Panc1 (cell line): ENCODE measurements around the gene AP3S1.

Experiments used
- POLR2AphosphoS5 ChIP-seq: IDR thresholded peaks from 2 replicates; pipeline ENCODE4 v1.6.1; 2012; ENCODE audit warnings: mild to moderate bottlenecking, low read depth, low read length, moderate library complexity
- TCF7L2 ChIP-seq: IDR thresholded peaks from 2 replicates; pipeline ENCODE4 v1.6.1; 2011; ENCODE audit warnings: mild to moderate bottlenecking, low read depth, low read length, inconsistent platforms
- TF ChIP-seq, protein P1 (sequence below): fragments of 450-650 bp; IDR thresholded peaks from 2 replicates; pipeline ENCODE4 v1.5.1; 2017; ENCODE audit warnings: mild to moderate bottlenecking

DNA sequence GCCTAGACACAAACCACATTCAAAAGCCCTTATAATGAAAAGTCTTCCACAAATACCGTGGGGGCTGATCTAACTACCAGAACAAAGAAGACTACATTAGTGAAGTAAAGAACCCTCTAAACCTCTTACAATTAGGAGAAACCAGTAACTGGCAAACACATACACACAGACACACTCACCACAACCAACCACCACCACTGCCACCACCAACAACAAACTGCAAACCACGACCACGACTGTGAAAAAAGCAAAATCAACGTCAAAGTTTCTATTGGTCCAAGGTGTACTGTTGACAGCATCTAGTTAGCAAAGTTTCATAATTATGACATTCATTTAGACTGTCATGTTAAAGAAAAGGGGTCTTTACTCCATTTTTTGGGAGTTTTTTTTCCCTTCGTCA, 28.0 kb upstream of the AP3S1 start:
- no peak for TF ChIP-seq POLR2AphosphoS5
- TF ChIP-seq, protein P1, sequence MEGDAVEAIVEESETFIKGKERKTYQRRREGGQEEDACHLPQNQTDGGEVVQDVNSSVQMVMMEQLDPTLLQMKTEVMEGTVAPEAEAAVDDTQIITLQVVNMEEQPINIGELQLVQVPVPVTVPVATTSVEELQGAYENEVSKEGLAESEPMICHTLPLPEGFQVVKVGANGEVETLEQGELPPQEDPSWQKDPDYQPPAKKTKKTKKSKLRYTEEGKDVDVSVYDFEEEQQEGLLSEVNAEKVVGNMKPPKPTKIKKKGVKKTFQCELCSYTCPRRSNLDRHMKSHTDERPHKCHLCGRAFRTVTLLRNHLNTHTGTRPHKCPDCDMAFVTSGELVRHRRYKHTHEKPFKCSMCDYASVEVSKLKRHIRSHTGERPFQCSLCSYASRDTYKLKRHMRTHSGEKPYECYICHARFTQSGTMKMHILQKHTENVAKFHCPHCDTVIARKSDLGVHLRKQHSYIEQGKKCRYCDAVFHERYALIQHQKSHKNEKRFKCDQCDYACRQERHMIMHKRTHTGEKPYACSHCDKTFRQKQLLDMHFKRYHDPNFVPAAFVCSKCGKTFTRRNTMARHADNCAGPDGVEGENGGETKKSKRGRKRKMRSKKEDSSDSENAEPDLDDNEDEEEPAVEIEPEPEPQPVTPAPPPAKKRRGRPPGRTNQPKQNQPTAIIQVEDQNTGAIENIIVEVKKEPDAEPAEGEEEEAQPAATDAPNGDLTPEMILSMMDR = no peak
- no peak for TF ChIP-seq TCF7L2
